Transverse colon (tissue), 4 donors: Measurements from ENCODE around the gene ERG. TPM values are rescaled to one million over a fixed set of nuclear protein-coding genes. Genes with fewer than 3 reads are reported as not detected.

Experiments used
- DNase-seq: peaks from one replicate; pipeline ENCODE4 v3.0.0-alpha.2; 2019
- H3K27ac ChIP-seq, 4 donors: fragments of 200-600 bp; sonication (generic); 2 replicates each; pipeline ENCODE4 v1.5.1; 2016 to 2018; ENCODE audit warnings: inconsistent platforms in 4 of 4
- H3K27me3 ChIP-seq: fragments of 200-600 bp; sonication (generic); 2 replicates; pipeline ENCODE4 v1.5.1; 2017; ENCODE audit warnings: inconsistent platforms
- H3K36me3 ChIP-seq, 4 donors: fragments of 200-600 bp; sonication (generic); 2 replicates each; pipeline ENCODE4 v1.5.1; 2017 to 2019; ENCODE audit warnings: inconsistent platforms in 4 of 4
- H3K4me1 ChIP-seq, 4 donors: fragments of 200-600 bp; sonication (generic); 2 replicates each; pipeline ENCODE4 v1.5.1; 2017 to 2020; ENCODE audit warnings: inconsistent platforms in 4 of 4
- H3K4me3 ChIP-seq, 4 donors: fragments of 200-600 bp; sonication (generic); 1 replicate in 1 of 4; 2 replicates in 3 of 4; pipeline versions ENCODE4 v1.5.1 to v1.6.1; 2017 to 2019; ENCODE audit warnings: inconsistent platforms in 4 of 4
- H3K9me3 ChIP-seq, 2 donors: fragments of 200-600 bp; sonication (generic); 2 replicates each; pipeline ENCODE4 v1.5.1; 2017 to 2019; ENCODE audit warnings: inconsistent platforms in 2 of 2
- CTCF ChIP-seq, 5 experiments: fragments of 200-600 bp in 3 of 5; fragments of 450-650 bp in 2 of 5; sonication (generic) in 3 of 5; IDR thresholded peaks; 1 replicate in 2 of 5; 2 replicates in 3 of 5; pipeline ENCODE4 v1.5.1; 2016 to 2017; ENCODE audit warnings: antibody characterized with exemption in 5 of 5, inconsistent platforms in 3 of 5, mild to moderate bottlenecking in 2 of 5, moderate library complexity in 1 of 5
- EP300 ChIP-seq: sonication (generic); formaldehyde crosslinking; IDR thresholded peaks from one replicate; pipeline ENCODE4 v1.6.1; 2017; ENCODE audit warnings: antibody characterized with exemption, low read depth
- POLR2A ChIP-seq: fragments of 450-650 bp; IDR thresholded peaks from one replicate; pipeline ENCODE4 v1.6.1; 2016; ENCODE audit warnings: antibody characterized with exemption, mild to moderate bottlenecking, moderate library complexity
- POLR2AphosphoS5 ChIP-seq, 3 donors: sonication (generic); formaldehyde crosslinking; IDR thresholded peaks; one replicate each; pipeline ENCODE4 v1.6.1; 2016; ENCODE audit warnings: antibody characterized with exemption in 3 of 3
- WGBS, 2 donors: methylation state at CpG; one replicate each; pipeline ENCODE4 v1.1.5; 2018; ENCODE audit warnings: low coverage in 1 of 2; 5-methylcytosine and 5-hydroxymethylcytosine counted together
- in situ Hi-C, 4 donors: fragments of 200-750 bp; cut with MboI; loops; one replicate each; pipeline versions ENCODE4 v1.15.0 to v1.15.1; 2017; ENCODE audit warnings: low sequenced_read_pairs in 3 of 4, low pct_ligation_motif_present in 1 of 4, low pct_unique_long_range_greater_than_20kb in 1 of 4
- intact Hi-C: fragments of 100-400 bp; cut with DNase I; formaldehyde crosslinking; loops from one replicate; pipeline ENCODE4 v1.15.1; 2023; ENCODE audit warnings: low total_unique reads
- total RNA-seq, 4 donors: library from RNA; depleted of rRNA; stranded (reverse); fragments of >200 nt; gene quantifications; one replicate each; pipeline ENCODE4 v1.1.0, GENCODE V29; 2016

ERG gene
- total RNA-seq, 4 donors from 2014 or later, result 1.5 to 8.6 (median 3.7) TPM

- H3K9me3 ChIP-seq, result no peaks in the 10 kb centered on the region
- H3K4me3 ChIP-seq, result no peak overlapping the region
- H3K36me3 ChIP-seq, result no peaks in the 10 kb centered on the region
- no peaks in the 10 kb centered on the region for H3K4me1 ChIP-seq
- intact Hi-C loops, result no loop called here
- in situ Hi-C loops, result no loop called here
- DNase-seq, result no peak
- no peak overlapping the region for H3K27ac ChIP-seq
- no peaks in the 10 kb centered on the region for H3K27me3 ChIP-seq
- WGBS, 2 donors, result 86 to 89% methylated on average over 8 to 11 of the region's 11 CpGs
- no peak for TF ChIP-seq POLR2A
- TF ChIP-seq POLR2AphosphoS5 (IDR thresholded peaks at IDR 0.05), result no peak
- no peak for TF ChIP-seq CTCF (IDR thresholded peaks at IDR 0.05)
- no peak for TF ChIP-seq EP300
Measured at GRCh38 chr21:38402291-38402690, 96.0 kb downstream of the ERG start.

DNA sequence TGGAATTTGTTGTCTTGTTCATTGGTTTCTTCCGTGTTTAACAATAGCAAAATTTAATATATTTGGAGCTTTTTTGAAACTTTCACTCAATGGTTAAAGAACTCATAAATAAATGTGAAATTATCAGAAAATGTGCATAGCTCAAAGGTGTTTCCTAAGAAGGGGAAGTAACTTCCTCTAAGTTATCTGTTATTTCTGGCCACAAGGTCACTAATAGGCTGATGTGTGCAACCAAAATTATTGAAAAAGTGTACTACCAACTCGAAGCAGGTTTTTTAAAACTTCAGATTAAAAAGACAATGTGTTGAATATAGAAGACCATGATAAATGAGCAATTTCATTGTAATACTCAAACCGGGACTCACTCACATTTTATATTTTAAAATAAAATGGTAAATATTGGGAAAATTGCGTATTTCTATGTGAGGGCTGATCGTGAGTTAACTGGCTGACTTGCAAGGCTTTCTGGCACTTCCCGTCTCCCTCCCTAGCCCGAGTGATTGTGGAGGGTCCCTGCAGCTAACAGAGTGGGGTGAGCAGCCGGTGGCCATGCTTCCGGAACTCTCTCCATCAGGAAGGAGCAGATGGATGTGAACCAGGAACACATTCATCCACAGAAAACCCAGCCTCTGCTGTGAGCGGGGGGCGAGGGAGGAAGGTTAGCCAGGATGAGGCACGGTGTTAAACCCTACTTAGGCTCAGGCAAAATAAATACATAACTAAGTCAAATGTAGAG is 96.9 kb downstream of the ERG start:
- H3K9me3 ChIP-seq, result no peaks in the 10 kb centered on the region
- H3K27me3 ChIP-seq, result no peaks in the 10 kb centered on the region
- no peak for TF ChIP-seq EP300
- TF ChIP-seq POLR2AphosphoS5 (IDR thresholded peaks at IDR 0.05), result no peak
- TF ChIP-seq POLR2A, result no peak
- TF ChIP-seq CTCF (IDR thresholded peaks at IDR 0.05), result no peak
- no peak overlapping the region for H3K4me3 ChIP-seq
- in situ Hi-C loops, result no loop called here
- H3K27ac ChIP-seq, result no peak overlapping the region
- DNase-seq, result no peak
- no peaks in the 10 kb centered on the region for H3K36me3 ChIP-seq
- intact Hi-C loops, result no loop called here
- WGBS, 2 donors, result 64 to 78% methylated on average over 7 to 12 of the region's 12 CpGs
- no peaks in the 10 kb centered on the region for H3K4me1 ChIP-seq

- no peak overlapping the region for H3K4me3 ChIP-seq
- no peaks in the 10 kb centered on the region for H3K9me3 ChIP-seq
- WGBS, 2 donors, result 77 to 82% methylated on average over 7 to 13 of the region's 13 CpGs
- DNase-seq, result no peak
- H3K27ac ChIP-seq, result no peak overlapping the region
- no peaks in the 10 kb centered on the region for H3K4me1 ChIP-seq
- in situ Hi-C loops (no loop called here), intact Hi-C loops (no loop called here)
- no peak for TF ChIP-seq CTCF (IDR thresholded peaks at IDR 0.05)
- no peak for TF ChIP-seq POLR2A
- no peak for TF ChIP-seq EP300
- TF ChIP-seq POLR2AphosphoS5 (IDR thresholded peaks at IDR 0.05), result no peak
- H3K27me3 ChIP-seq, result no peaks in the 10 kb centered on the region
- no peaks in the 10 kb centered on the region for H3K36me3 ChIP-seq
Measured at GRCh38 chr21:38400195-38400919, 97.9 kb downstream of the ERG start.

- H3K4me3 ChIP-seq, result no peak overlapping the region
- H3K27me3 ChIP-seq, result no peaks in the 10 kb centered on the region
- intact Hi-C loops, result no loop called here
- 83 to 100% methylated on average over 2 to 3 of the region's 3 CpGs for WGBS, 2 donors
- in situ Hi-C loops, result no loop called here
- no peaks in the 10 kb centered on the region for H3K9me3 ChIP-seq
- no peak for TF ChIP-seq EP300
- no peak for TF ChIP-seq POLR2AphosphoS5 (IDR thresholded peaks at IDR 0.05)
- TF ChIP-seq POLR2A, result no peak
- no peak for TF ChIP-seq CTCF (IDR thresholded peaks at IDR 0.05)
- H3K4me1 ChIP-seq, result no peaks in the 10 kb centered on the region
- H3K27ac ChIP-seq, result no peak overlapping the region
- no peaks in the 10 kb centered on the region for H3K36me3 ChIP-seq
- DNase-seq, result no peak
Measured at GRCh38 chr21:38399103-38399502, 99.2 kb downstream of the ERG start.
